Ectodermal cell (in vitro differentiated cells): Measurements from ENCODE around the gene ICOS.
"Not testable (repeated sequence)": the region's sequence is repeated elsewhere in the genome, so short reads cannot be mapped to it uniquely, and the experiment has no call there.

Source experiments
- H3K27ac ChIP-seq: 2 replicates; pipeline ENCODE4 v1.7.0; 2013; ENCODE audit warnings: mild to moderate bottlenecking, low read depth, low read length; ENCODE audit not compliant: insufficient read depth, poor library complexity, severe bottlenecking
- H3K27me3 ChIP-seq: 2 replicates; pipeline ENCODE4 v1.7.0; 2013; ENCODE audit warnings: mild to moderate bottlenecking, low read length; ENCODE audit not compliant: insufficient read depth, control insufficient read depth, poor library complexity, severe bottlenecking
- H3K36me3 ChIP-seq: one replicate; pipeline ENCODE4 v1.7.0; 2013; ENCODE audit warnings: low read length; ENCODE audit not compliant: control insufficient read depth, insufficient read depth
- H3K4me1 ChIP-seq: one replicate; pipeline ENCODE4 v1.7.0; 2013; ENCODE audit warnings: low read length; ENCODE audit not compliant: control insufficient read depth, insufficient read depth
- H3K4me3 ChIP-seq: 2 replicates; pipeline ENCODE4 v1.7.0; 2013; ENCODE audit warnings: low read depth, low read length, control low read depth; ENCODE audit not compliant: insufficient read depth
- H3K9me3 ChIP-seq: 2 replicates; pipeline ENCODE4 v1.7.0; 2013; ENCODE audit warnings: mild to moderate bottlenecking, low read length, moderate library complexity; ENCODE audit not compliant: control insufficient read depth
- WGBS, 2 experiments: methylation state at CpG; one replicate each; pipeline ENCODE4 v1.1.7; 2013; ENCODE audit warnings: missing lambda C conversion rate in 2 of 2; 5-methylcytosine and 5-hydroxymethylcytosine counted together

Gene ICOS

DNA sequence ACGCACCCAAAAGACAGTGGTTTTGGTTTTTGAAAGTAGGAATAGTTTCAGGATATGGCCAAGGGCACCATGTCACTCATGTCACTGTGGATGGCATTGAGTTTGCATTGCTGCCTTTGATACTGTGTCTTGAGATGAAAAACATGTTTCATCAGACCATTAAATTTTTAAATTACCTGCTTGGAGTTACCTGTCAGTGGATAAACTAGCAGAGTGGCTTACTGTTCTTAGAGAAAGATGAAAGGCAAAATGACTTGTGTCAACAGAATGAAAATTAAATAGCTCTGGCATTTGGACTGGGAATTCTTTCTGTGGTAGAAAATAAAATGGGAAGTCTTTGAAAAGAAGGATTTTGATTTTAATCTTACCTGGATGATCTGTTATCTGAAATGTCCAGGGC is 386 bp downstream of the ICOS start:
- Histone ChIP-seq H3K4me3 (no peak overlapping the region), H3K9me3 (no peaks in the 10 kb centered on the region), H3K4me1 (no peaks in the 10 kb centered on the region), H3K27me3 (no peaks in the 10 kb centered on the region), H3K27ac (no peak overlapping the region), H3K36me3 (no peaks in the 10 kb centered on the region)
- WGBS, 2 experiments, result 97 to 100% methylated on average over 1 of the region's 1 CpG

- no peaks in the 10 kb centered on the region for H3K9me3 ChIP-seq
- no peak overlapping the region for H3K4me3 ChIP-seq
- H3K27me3 ChIP-seq, result no peaks in the 10 kb centered on the region
- H3K36me3 ChIP-seq, result no peaks in the 10 kb centered on the region
- 93 to 100% methylated on average over 1 of the region's 1 CpG for WGBS, 2 experiments
- H3K27ac ChIP-seq, result no peak overlapping the region
- no peaks in the 10 kb centered on the region for H3K4me1 ChIP-seq
Measured at GRCh38 chr2:203937788-203938187, 1.2 kb downstream of the ICOS start.

- H3K36me3 ChIP-seq, result no peaks in the 10 kb centered on the region
- no peaks in the 10 kb centered on the region for H3K4me1 ChIP-seq
- no peaks in the 10 kb centered on the region for H3K9me3 ChIP-seq
- no peaks in the 10 kb centered on the region for H3K27me3 ChIP-seq
- no peak overlapping the region for H3K4me3 ChIP-seq
- WGBS, 2 experiments, result 92 to 100% methylated on average over 2 of the region's 4 CpGs
- H3K27ac ChIP-seq, result no peak overlapping the region
Measured at GRCh38 chr2:203940039-203940438, 3.5 kb downstream of the ICOS start.

- 95% methylated on average over 7 of the region's 7 CpGs for WGBS, 2 experiments
- not testable (repeated sequence) for H3K36me3 ChIP-seq, H3K27me3 ChIP-seq, H3K4me1 ChIP-seq, H3K27ac ChIP-seq, H3K4me3 ChIP-seq, H3K9me3 ChIP-seq
Measured at GRCh38 chr2:203943493-203944382, 7.2 kb downstream of the ICOS start.

DNA sequence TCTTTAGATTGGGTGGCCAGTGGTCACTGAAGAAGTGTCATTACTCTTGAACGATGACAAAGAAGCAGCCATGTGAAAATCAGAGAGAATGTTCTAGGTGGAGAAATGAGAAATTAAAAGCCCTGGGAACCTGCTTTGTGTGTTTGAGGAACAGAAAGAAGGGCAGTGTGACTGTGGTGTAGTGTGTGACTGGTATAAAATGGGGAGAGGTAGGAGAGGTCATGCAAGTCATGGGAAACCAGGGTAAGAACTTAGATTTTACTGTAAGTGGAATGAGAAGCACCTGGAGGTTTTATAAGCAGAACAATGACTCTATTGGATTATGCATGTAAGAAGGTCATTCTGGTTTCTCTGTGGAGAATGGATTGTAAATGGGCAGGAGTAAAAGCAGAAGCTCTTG is 12.2 kb downstream of the ICOS start:
- Histone ChIP-seq H3K4me3 (no peak overlapping the region), H3K27ac (no peak overlapping the region), H3K27me3 (no peaks in the 10 kb centered on the region), H3K9me3 (no peaks in the 10 kb centered on the region), H3K4me1 (no peaks in the 10 kb centered on the region), H3K36me3 (no peaks in the 10 kb centered on the region)
- WGBS, 2 experiments, result 92 to 97% methylated on average over 1 of the region's 1 CpG

GRCh38 chr2:203949228-203949627 is 12.7 kb downstream of the ICOS start:
- H3K9me3 ChIP-seq, result no peaks in the 10 kb centered on the region
- H3K4me3 ChIP-seq, result no peak overlapping the region
- no peaks in the 10 kb centered on the region for H3K27me3 ChIP-seq
- H3K36me3 ChIP-seq, result no peaks in the 10 kb centered on the region
- H3K27ac ChIP-seq, result no peak overlapping the region
- 86 to 91% methylated on average over 2 of the region's 2 CpGs for WGBS, 2 experiments
- H3K4me1 ChIP-seq, result no peaks in the 10 kb centered on the region

- 93 to 97% methylated on average over 10 of the region's 10 CpGs for WGBS, 2 experiments
- Histone ChIP-seq H3K27me3 (no peaks in the 10 kb centered on the region), H3K36me3 (no peaks in the 10 kb centered on the region), H3K4me3 (no peak overlapping the region), H3K4me1 (no peaks in the 10 kb centered on the region), H3K9me3 (no peaks in the 10 kb centered on the region), H3K27ac (no peak overlapping the region)
Measured at GRCh38 chr2:203951366-203951902, 14.9 kb downstream of the ICOS start.

DNA sequence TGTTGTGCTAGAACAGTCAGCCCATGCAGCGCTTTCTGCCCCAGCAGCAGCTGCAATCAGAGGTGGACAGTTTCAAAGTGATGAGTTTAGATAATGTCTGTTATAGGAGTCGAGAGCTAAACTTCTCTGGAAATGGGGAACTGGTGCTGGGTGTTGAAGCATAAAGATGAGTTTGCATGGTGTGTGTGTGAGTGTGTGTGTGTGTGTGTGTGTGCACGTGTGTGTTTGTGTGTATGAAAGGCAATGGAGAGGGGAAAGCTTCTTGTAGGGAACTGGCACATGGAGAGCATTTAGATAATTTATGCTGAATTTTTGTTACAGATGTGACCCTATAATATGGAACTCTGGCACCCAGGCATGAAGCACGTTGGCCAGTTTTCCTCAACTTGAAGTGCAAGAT is 22.7 kb downstream of the ICOS start:
- Histone ChIP-seq H3K36me3 (no peaks in the 10 kb centered on the region), H3K9me3 (no peaks in the 10 kb centered on the region), H3K27me3 (no peaks in the 10 kb centered on the region), H3K4me1 (no peaks in the 10 kb centered on the region), H3K4me3 (no peak overlapping the region), H3K27ac (no peak overlapping the region)
- WGBS, 2 experiments, result 92 to 93% methylated on average over 4 of the region's 4 CpGs

GRCh38 chr2:203959672-203960071 is 23.1 kb downstream of the ICOS start:
- WGBS, 2 experiments, result 85 to 94% methylated on average over 4 of the region's 4 CpGs
- H3K4me3 ChIP-seq, result no peak overlapping the region
- no peaks in the 10 kb centered on the region for H3K9me3 ChIP-seq
- H3K27ac ChIP-seq, result no peak overlapping the region
- no peaks in the 10 kb centered on the region for H3K27me3 ChIP-seq
- no peaks in the 10 kb centered on the region for H3K4me1 ChIP-seq
- H3K36me3 ChIP-seq, result no peaks in the 10 kb centered on the region

- H3K4me1 ChIP-seq, result no peaks in the 10 kb centered on the region
- H3K36me3 ChIP-seq, result no peaks in the 10 kb centered on the region
- H3K27ac ChIP-seq, result no peak overlapping the region
- 92 to 95% methylated on average over 2 of the region's 2 CpGs for WGBS, 2 experiments
- H3K27me3 ChIP-seq, result no peaks in the 10 kb centered on the region
- no peaks in the 10 kb centered on the region for H3K9me3 ChIP-seq
- no peak overlapping the region for H3K4me3 ChIP-seq
Measured at GRCh38 chr2:203960811-203961210, 24.2 kb downstream of the ICOS start.
